PFSK-1 (cell line): ENCODE measurements around the gene PTGDS.

Source experiments
- POLR2AphosphoS5 ChIP-seq: IDR thresholded peaks from 2 replicates; pipeline ENCODE4 v1.6.1; 2012; ENCODE audit warnings: low read depth, mild to moderate bottlenecking, control low read depth, low read length, moderate library complexity
- TF ChIP-seq, protein P1 (sequence below), 2 experiments: IDR thresholded peaks; 2 replicates each; pipeline versions ENCODE4 v1.6.1 to v1.8.0; 2011 to 2012; ENCODE audit warnings: low read depth in 2 of 2, low read length in 2 of 2, control low read depth in 1 of 2, inconsistent platforms in 1 of 2, mild to moderate bottlenecking in 1 of 2, moderate library complexity in 1 of 2; ENCODE audit not compliant: insufficient read depth in 1 of 2

DNA sequence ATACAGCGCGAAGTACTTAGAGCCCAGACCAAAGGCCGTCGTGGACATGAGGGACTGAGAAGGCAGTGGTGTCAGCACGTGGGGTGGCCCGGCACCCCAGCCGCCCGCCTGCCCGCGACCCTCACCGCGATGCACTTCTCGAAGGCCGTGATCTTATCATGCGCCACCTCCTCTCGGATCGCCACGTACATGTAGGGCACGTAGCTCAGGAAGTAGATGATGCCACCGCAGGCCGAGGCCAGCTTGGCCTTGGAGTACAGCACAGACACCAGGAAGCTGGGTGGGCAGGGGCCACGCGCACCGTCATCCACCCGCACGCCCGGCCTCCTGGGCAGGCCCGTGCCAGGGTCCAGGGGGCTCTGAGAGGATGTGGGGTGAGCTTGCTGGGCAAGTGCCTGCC lies 39.8 kb downstream of the PTGDS start:
- TF ChIP-seq, protein P1, sequence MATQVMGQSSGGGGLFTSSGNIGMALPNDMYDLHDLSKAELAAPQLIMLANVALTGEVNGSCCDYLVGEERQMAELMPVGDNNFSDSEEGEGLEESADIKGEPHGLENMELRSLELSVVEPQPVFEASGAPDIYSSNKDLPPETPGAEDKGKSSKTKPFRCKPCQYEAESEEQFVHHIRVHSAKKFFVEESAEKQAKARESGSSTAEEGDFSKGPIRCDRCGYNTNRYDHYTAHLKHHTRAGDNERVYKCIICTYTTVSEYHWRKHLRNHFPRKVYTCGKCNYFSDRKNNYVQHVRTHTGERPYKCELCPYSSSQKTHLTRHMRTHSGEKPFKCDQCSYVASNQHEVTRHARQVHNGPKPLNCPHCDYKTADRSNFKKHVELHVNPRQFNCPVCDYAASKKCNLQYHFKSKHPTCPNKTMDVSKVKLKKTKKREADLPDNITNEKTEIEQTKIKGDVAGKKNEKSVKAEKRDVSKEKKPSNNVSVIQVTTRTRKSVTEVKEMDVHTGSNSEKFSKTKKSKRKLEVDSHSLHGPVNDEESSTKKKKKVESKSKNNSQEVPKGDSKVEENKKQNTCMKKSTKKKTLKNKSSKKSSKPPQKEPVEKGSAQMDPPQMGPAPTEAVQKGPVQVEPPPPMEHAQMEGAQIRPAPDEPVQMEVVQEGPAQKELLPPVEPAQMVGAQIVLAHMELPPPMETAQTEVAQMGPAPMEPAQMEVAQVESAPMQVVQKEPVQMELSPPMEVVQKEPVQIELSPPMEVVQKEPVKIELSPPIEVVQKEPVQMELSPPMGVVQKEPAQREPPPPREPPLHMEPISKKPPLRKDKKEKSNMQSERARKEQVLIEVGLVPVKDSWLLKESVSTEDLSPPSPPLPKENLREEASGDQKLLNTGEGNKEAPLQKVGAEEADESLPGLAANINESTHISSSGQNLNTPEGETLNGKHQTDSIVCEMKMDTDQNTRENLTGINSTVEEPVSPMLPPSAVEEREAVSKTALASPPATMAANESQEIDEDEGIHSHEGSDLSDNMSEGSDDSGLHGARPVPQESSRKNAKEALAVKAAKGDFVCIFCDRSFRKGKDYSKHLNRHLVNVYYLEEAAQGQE (IDR thresholded peaks at IDR 0.05; ENCODE audit: insufficient read depth in 1 of 2, low read depth in 2 of 2, low read length in 2 of 2), result no peak
- no peak for TF ChIP-seq POLR2AphosphoS5
